Endodermal cell (in vitro differentiated cells): ENCODE results near the gene CRYGN. TPM values are rescaled to one million over a fixed set of nuclear protein-coding genes. Genes with fewer than 3 reads are reported as not detected.

Experiments used
- DNase-seq: peaks from one replicate; pipeline ENCODE4 v3.0.0-alpha.2; 2017
- H3K27ac ChIP-seq: 2 replicates; pipeline ENCODE4 v1.5.1; 2013; ENCODE audit warnings: mild to moderate bottlenecking, low read depth, low read length, moderate library complexity
- H3K27me3 ChIP-seq: 2 replicates; pipeline ENCODE4 v1.6.1; 2013; ENCODE audit warnings: mild to moderate bottlenecking, low read length, moderate library complexity; ENCODE audit not compliant: insufficient read depth, control insufficient read depth, poor library complexity, severe bottlenecking
- H3K36me3 ChIP-seq: 2 replicates; pipeline ENCODE4 v1.7.0; 2013; ENCODE audit warnings: mild to moderate bottlenecking, low read length, moderate library complexity; ENCODE audit not compliant: control insufficient read depth, insufficient read depth
- H3K4me1 ChIP-seq: one replicate; pipeline ENCODE4 v1.7.0; 2013; ENCODE audit warnings: low read length; ENCODE audit not compliant: control insufficient read depth, insufficient read depth
- H3K4me3 ChIP-seq: 2 replicates; pipeline ENCODE4 v1.5.1; 2013; ENCODE audit warnings: mild to moderate bottlenecking, low read length, moderate library complexity
- H3K9ac ChIP-seq: 2 replicates; pipeline ENCODE4 v1.6.1; 2013; ENCODE audit warnings: mild to moderate bottlenecking, low read length, moderate library complexity; ENCODE audit not compliant: poor library complexity, severe bottlenecking; ENCODE audit errors: extremely low read depth
- H3K9me3 ChIP-seq: 2 replicates; pipeline ENCODE4 v1.6.1; 2013; ENCODE audit warnings: mild to moderate bottlenecking, low read length, moderate library complexity; ENCODE audit not compliant: control insufficient read depth
- H3K27ac Mint-ChIP-seq: 2 replicates; pipeline ENCODE4 v1.8.0; 2020; ENCODE audit warnings: mixed read lengths
- H3K27me3 Mint-ChIP-seq: 2 replicates; pipeline ENCODE4 v1.8.0; 2021; ENCODE audit warnings: mild to moderate bottlenecking, mixed read lengths; ENCODE audit not compliant: insufficient read depth
- H3K36me3 Mint-ChIP-seq: 2 replicates; pipeline ENCODE4 v1.8.0; 2020; ENCODE audit warnings: low read depth, mixed read lengths
- H3K4me1 Mint-ChIP-seq: 2 replicates; pipeline ENCODE4 v1.8.0; 2020; ENCODE audit warnings: mixed read lengths
- H3K4me3 Mint-ChIP-seq: 2 replicates; pipeline ENCODE4 v1.8.0; 2020; ENCODE audit warnings: mild to moderate bottlenecking, moderate library complexity, mixed read lengths
- H3K9me3 Mint-ChIP-seq: 2 replicates; pipeline ENCODE4 v1.8.0; 2020; ENCODE audit warnings: mild to moderate bottlenecking, mixed read lengths
- WGBS, 2 experiments: methylation state at CpG; one replicate each; pipeline versions ENCODE4 v1.1.5 to v1.1.7; 2013; ENCODE audit warnings: missing lambda C conversion rate in 2 of 2, mixed read lengths in 1 of 2; ENCODE audit not compliant: insufficient coverage in 1 of 2, insufficient read length in 1 of 2; 5-methylcytosine and 5-hydroxymethylcytosine counted together
- total RNA-seq, 2 donors: library from RNA; stranded (reverse); fragmentation: NEBNext Ultra II Directional in 1 of 2; extraction: Animal tissue kit (Norgen Biotek cat#: 25700) in 1 of 2; gene quantifications; 2 replicates in 1 of 2; 3 replicates in 1 of 2; pipeline ENCODE4 v1.2.1, GENCODE V29; 2021
- TF ChIP-seq, protein P1 (sequence below): fragments of 200-600 bp; sonication (generic); conservative IDR thresholded peaks from 2 replicates; pipeline ENCODE4 v1.5.0; 2021; ENCODE audit warnings: antibody characterized with exemption, mild to moderate bottlenecking

Gene CRYGN
- total RNA-seq, 2 donors from 2014 or later, result 2.3 to 4.4 TPM

DNA sequence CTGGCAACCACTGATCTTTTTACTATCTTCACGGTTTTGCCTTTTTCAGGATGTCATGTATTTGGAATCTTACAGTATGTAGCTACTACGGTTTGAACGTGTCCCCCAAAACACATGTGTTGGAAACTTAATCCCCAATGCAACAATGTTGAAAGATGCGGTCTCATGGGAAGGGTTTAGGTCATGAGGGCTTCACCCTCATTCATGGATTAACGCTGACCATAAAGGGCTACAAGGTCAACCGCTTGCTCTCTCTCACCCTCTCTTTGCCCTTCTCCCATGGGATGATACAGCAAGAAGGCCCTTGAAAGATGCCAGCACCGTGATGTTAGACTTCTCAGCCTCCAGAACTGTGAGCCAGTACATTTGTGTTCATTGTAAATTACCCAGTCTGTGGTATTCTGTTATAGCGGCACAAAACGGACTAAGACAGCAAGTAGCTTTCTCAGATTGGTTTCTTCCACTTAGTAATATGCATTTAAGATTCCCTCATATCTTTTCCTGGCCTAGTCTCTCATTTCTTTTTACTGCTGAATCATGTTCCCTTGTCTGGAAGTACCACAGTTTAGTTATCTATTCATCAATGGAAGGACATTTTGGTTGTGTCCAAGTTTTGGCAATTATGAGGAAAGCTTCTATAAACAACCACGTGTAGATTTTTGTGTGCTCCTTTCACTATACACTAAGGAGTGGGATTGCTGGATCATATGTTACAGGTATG lies 3.0 kb upstream of the CRYGN start:
- Histone ChIP-seq H3K27me3 (no peaks in the 10 kb centered on the region), H3K4me3 (no peak overlapping the region), H3K9ac (no peak overlapping the region), H3K27ac (no peak overlapping the region), H3K9me3 (peaks cover 5% of the 10 kb centered on the region), H3K36me3 (no peaks in the 10 kb centered on the region), H3K4me1 (no peaks in the 10 kb centered on the region)
- TF ChIP-seq, protein P1, sequence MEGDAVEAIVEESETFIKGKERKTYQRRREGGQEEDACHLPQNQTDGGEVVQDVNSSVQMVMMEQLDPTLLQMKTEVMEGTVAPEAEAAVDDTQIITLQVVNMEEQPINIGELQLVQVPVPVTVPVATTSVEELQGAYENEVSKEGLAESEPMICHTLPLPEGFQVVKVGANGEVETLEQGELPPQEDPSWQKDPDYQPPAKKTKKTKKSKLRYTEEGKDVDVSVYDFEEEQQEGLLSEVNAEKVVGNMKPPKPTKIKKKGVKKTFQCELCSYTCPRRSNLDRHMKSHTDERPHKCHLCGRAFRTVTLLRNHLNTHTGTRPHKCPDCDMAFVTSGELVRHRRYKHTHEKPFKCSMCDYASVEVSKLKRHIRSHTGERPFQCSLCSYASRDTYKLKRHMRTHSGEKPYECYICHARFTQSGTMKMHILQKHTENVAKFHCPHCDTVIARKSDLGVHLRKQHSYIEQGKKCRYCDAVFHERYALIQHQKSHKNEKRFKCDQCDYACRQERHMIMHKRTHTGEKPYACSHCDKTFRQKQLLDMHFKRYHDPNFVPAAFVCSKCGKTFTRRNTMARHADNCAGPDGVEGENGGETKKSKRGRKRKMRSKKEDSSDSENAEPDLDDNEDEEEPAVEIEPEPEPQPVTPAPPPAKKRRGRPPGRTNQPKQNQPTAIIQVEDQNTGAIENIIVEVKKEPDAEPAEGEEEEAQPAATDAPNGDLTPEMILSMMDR, result no peak
- Mint-ChIP-seq H3K4me3 (no peak overlapping the region), H3K27me3 (peaks cover 16% of the 10 kb centered on the region), H3K4me1 (peaks cover 11% of the 10 kb centered on the region), H3K9me3 (no peaks in the 10 kb centered on the region), H3K36me3 (no peaks in the 10 kb centered on the region), H3K27ac (no peak overlapping the region)
- WGBS, 2 experiments, result 93 to 97% methylated on average over 9 to 10 of the region's 10 CpGs
- DNase-seq, result no peak

DNA sequence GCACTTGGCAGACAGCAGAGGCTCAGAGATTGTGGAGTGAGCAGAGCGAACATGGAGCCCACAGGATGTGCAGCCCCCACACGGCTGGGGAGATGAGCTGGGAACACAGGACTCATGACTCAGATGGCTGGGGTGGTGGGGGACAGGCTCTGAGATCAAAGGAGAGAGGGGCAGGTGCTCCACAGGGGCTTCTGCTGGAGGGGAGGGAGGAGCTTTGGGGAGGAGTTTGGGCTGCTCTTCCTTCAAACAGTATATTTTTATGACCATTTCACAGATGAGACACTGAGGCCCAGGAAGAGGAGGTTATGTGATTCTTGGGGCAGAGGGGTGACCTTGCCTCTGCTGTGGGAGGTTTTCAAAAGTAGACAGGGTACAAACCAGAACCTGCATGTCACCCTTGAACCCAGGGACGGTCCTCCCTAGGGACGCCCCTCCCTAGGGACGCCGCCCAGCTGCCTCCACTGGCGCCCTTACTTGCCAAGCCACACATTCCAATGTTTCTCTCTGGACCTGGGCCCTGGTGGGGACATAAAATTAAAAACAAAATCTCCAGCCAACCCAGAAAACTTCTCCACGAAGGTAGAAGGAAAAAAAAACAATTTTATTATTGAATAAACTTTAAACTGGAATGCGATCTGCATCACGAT lies 981 bp upstream of the CRYGN start:
- TF ChIP-seq, protein P1, result no peak
- no peaks in the 10 kb centered on the region for H3K36me3 ChIP-seq
- H3K4me3 ChIP-seq, result no peak overlapping the region
- H3K27me3 ChIP-seq, result no peaks in the 10 kb centered on the region
- Mint-ChIP-seq H3K4me1 (peaks cover 15% of the 10 kb centered on the region), H3K9me3 (no peaks in the 10 kb centered on the region), H3K4me3 (peak overlapping the region; percentile 58), H3K27me3 (peaks cover 4% of the 10 kb centered on the region), H3K36me3 (peaks cover 2% of the 10 kb centered on the region), H3K27ac (no peak overlapping the region)
- no peaks in the 10 kb centered on the region for H3K4me1 ChIP-seq
- 72 to 86% methylated on average over 4 to 9 of the region's 10 CpGs for WGBS, 2 experiments
- no peak overlapping the region for H3K27ac ChIP-seq
- DNase-seq, result no peak
- H3K9me3 ChIP-seq, result peaks cover 5% of the 10 kb centered on the region
- H3K9ac ChIP-seq, result no peak overlapping the region

DNA sequence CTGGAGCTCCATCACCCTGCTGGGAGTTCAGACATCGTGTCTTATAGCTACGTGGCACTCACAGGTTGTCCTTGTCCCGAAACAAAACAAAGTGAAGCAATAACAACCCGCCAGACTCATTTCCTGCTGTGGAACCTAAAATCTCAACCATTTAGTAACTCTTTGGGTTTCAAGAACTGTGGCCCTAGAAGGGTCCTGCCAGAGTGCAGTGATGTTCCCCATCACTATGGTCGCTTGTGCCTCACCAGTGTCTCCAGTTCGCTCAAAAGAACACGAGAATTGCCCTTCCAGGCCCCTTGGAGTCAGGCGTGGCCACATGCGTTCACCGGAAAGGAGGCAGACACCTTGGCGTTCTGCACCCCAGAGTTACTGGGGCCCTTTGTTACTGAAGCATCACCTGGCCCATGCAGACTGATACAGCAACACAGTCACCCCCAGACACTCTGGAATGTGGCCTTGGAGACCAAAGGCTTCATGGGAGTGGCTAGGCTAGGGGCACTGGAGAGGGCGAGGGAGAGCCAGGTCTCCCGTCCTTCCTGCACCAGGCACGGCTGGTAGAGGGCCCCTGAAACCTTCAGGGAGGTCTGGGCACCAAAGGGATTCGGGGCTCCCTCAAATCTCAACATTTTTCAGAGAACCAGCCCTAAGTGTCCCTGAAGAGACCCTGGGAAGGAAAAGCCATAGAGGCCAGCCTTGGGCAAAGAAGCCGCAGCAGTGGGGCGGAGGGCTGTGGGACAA lies 908 bp downstream of the CRYGN start:
- H3K27me3 ChIP-seq, result no peaks in the 10 kb centered on the region
- Mint-ChIP-seq H3K36me3 (peaks cover 2% of the 10 kb centered on the region), H3K27ac (no peak overlapping the region), H3K4me1 (peaks cover 15% of the 10 kb centered on the region), H3K4me3 (peak overlapping the region; percentile 58), H3K9me3 (no peaks in the 10 kb centered on the region), H3K27me3 (peaks cover 4% of the 10 kb centered on the region)
- DNase-seq, result no peak
- no peaks in the 10 kb centered on the region for H3K4me1 ChIP-seq
- H3K9ac ChIP-seq, result no peak overlapping the region
- TF ChIP-seq, protein P1, result no peak
- WGBS, 2 experiments, result 92 to 94% methylated on average over 7 to 17 of the region's 17 CpGs
- H3K9me3 ChIP-seq, result peaks cover 5% of the 10 kb centered on the region
- no peaks in the 10 kb centered on the region for H3K36me3 ChIP-seq
- H3K27ac ChIP-seq, result no peak overlapping the region
- peak overlapping the region; percentile 75 for H3K4me3 ChIP-seq
